Activated B cell treated with CpG ODN at 0.5 μM for 24 hours (primary cell): Measurements from ENCODE around the gene RAPGEF4. TPM values are rescaled to one million over a fixed set of nuclear protein-coding genes. Genes with fewer than 3 reads are reported as not detected.

Experiments
- ATAC-seq: fragments of 200-7000 bp; cut with Tn5 transposase; one replicate; pipeline ENCODE4 v1.10.0; 2021; ENCODE audit warnings: low read depth, mild to moderate bottlenecking, moderate library complexity
- CTCF ChIA-PET: fragments of 350-600 bp; sonication (Branson Sonifier 250); formaldehyde crosslinking; loops from one replicate; lab custom pipeline; 2021; ENCODE audit warnings: antibody characterized with exemption; lab: Charles Lee
- POLR2A ChIA-PET: fragments of 350-600 bp; sonication (Branson Sonifier 250); formaldehyde crosslinking; loops from one replicate; lab custom pipeline; 2021; ENCODE audit warnings: antibody characterized with exemption; lab: Charles Lee
- DNase-seq: peaks from one replicate; pipeline ENCODE4 v3.0.0; 2022
- H3K27ac Mint-ChIP-seq: one replicate; pipeline ENCODE4 v1.8.0; 2020; ENCODE audit warnings: mixed read lengths
- H3K27me3 Mint-ChIP-seq: one replicate; pipeline ENCODE4 v1.8.0; 2021; ENCODE audit warnings: mixed read lengths
- H3K36me3 Mint-ChIP-seq: one replicate; pipeline ENCODE4 v1.8.0; 2021; ENCODE audit warnings: low read depth, mixed read lengths
- H3K4me1 Mint-ChIP-seq: one replicate; pipeline ENCODE4 v1.8.0; 2021; ENCODE audit warnings: mixed read lengths
- H3K4me3 Mint-ChIP-seq: one replicate; pipeline ENCODE4 v1.8.0; 2020; ENCODE audit warnings: mild to moderate bottlenecking, mixed read lengths
- H3K9me3 Mint-ChIP-seq: one replicate; pipeline ENCODE4 v1.8.0; 2020; ENCODE audit warnings: mixed read lengths
- intact Hi-C: fragments of 100-400 bp; cut with micrococcal nuclease; formaldehyde crosslinking; loops from one replicate; pipeline ENCODE4 v1.15.1; 2024
- total RNA-seq: library from RNA; stranded (reverse); gene quantifications from 2 replicates; pipeline ENCODE4 v1.2.3, GENCODE V29; 2022
- TF ChIP-seq, protein P1 (sequence below): fragments of 200-600 bp; IDR thresholded peaks from one replicate; pipeline ENCODE4 v1.8.0; 2022; ENCODE audit warnings: antibody characterized with exemption, mild to moderate bottlenecking

Gene RAPGEF4
- total RNA-seq, 1 donor from 2014 or later, result not detected

GRCh38 chr2:172999641-173000386 is 264.2 kb downstream of the RAPGEF4 start:
- POLR2A ChIA-PET, result interaction anchor here (0.7 kb wide), 1 partner anchor 325 kb away, joined by 4 read pairs; no protein-coding TSS in a partner anchor
- no peaks in the 10 kb centered on the region for H3K36me3 Mint-ChIP-seq
- TF ChIP-seq, protein P1, sequence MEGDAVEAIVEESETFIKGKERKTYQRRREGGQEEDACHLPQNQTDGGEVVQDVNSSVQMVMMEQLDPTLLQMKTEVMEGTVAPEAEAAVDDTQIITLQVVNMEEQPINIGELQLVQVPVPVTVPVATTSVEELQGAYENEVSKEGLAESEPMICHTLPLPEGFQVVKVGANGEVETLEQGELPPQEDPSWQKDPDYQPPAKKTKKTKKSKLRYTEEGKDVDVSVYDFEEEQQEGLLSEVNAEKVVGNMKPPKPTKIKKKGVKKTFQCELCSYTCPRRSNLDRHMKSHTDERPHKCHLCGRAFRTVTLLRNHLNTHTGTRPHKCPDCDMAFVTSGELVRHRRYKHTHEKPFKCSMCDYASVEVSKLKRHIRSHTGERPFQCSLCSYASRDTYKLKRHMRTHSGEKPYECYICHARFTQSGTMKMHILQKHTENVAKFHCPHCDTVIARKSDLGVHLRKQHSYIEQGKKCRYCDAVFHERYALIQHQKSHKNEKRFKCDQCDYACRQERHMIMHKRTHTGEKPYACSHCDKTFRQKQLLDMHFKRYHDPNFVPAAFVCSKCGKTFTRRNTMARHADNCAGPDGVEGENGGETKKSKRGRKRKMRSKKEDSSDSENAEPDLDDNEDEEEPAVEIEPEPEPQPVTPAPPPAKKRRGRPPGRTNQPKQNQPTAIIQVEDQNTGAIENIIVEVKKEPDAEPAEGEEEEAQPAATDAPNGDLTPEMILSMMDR, result no peak
- H3K27me3 Mint-ChIP-seq, result peaks cover 13% of the 10 kb centered on the region
- DNase-seq (no peak), ATAC-seq (no peak)
- no peak overlapping the region for H3K4me3 Mint-ChIP-seq
- CTCF ChIA-PET, result interaction anchor here (1.0 kb wide), 1 partner anchor 211 kb away, joined by 6 read pairs; no protein-coding TSS in a partner anchor
- intact Hi-C loops, result no loop called here
- H3K9me3 Mint-ChIP-seq, result no peaks in the 10 kb centered on the region
- H3K4me1 Mint-ChIP-seq, result no peaks in the 10 kb centered on the region
- H3K27ac Mint-ChIP-seq, result no peak overlapping the region

GRCh38 chr2:173001664-173002604 is 266.3 kb downstream of the RAPGEF4 start:
- intact Hi-C loops, result no loop called here
- ATAC-seq, result no peak
- Mint-ChIP-seq H3K27me3 (peaks cover 13% of the 10 kb centered on the region), H3K36me3 (no peaks in the 10 kb centered on the region), H3K27ac (no peak overlapping the region), H3K4me1 (no peaks in the 10 kb centered on the region), H3K9me3 (no peaks in the 10 kb centered on the region), H3K4me3 (no peak overlapping the region)
- POLR2A ChIA-PET, result no interaction called here
- no peak for DNase-seq
- TF ChIP-seq, protein P1, result no peak
- CTCF ChIA-PET, result no interaction called here

GRCh38 chr2:173002751-173003541 is 267.3 kb downstream of the RAPGEF4 start:
- TF ChIP-seq, protein P1, result no peak
- Mint-ChIP-seq H3K4me3 (no peak overlapping the region), H3K36me3 (no peaks in the 10 kb centered on the region), H3K27ac (no peak overlapping the region), H3K9me3 (no peaks in the 10 kb centered on the region), H3K27me3 (peaks cover 15% of the 10 kb centered on the region), H3K4me1 (no peaks in the 10 kb centered on the region)
- ATAC-seq (no peak), DNase-seq (no peak)
- CTCF ChIA-PET, result interaction anchor here (0.6 kb wide), 1 partner anchor 78 kb away, joined by 3 read pairs; no protein-coding TSS in a partner anchor
- intact Hi-C loops, result no loop called here
- POLR2A ChIA-PET, result no interaction called here

- CTCF ChIA-PET, result no interaction called here
- no peak overlapping the region for H3K4me3 Mint-ChIP-seq
- TF ChIP-seq, protein P1, result no peak
- H3K36me3 Mint-ChIP-seq, result no peaks in the 10 kb centered on the region
- no peaks in the 10 kb centered on the region for H3K4me1 Mint-ChIP-seq
- intact Hi-C loops, result no loop called here
- peaks cover 6% of the 10 kb centered on the region for H3K27me3 Mint-ChIP-seq
- no peak for ATAC-seq
- no peaks in the 10 kb centered on the region for H3K9me3 Mint-ChIP-seq
- H3K27ac Mint-ChIP-seq, result no peak overlapping the region
- POLR2A ChIA-PET, result no interaction called here
- no peak for DNase-seq
Observed at GRCh38 chr2:173008786-173009185, 273.1 kb downstream of the RAPGEF4 start.
